Muscle layer of duodenum (tissue), 2 donors: ENCODE data around the gene ILKAP.

Source experiments
- H3K27ac ChIP-seq: one replicate; pipeline ENCODE4 v1.7.0; 2013; ENCODE audit warnings: mild to moderate bottlenecking, low read length
- H3K27me3 ChIP-seq: one replicate; pipeline ENCODE4 v1.7.0; 2013; ENCODE audit warnings: low read depth, mild to moderate bottlenecking, control low read depth, low read length
- H3K36me3 ChIP-seq, 2 donors: one replicate each; pipeline ENCODE4 v1.7.0; 2013; ENCODE audit warnings: low read length in 2 of 2, control low read depth in 1 of 2, mild to moderate bottlenecking in 1 of 2; ENCODE audit not compliant: insufficient read depth in 2 of 2, control insufficient read depth in 1 of 2
- H3K4me1 ChIP-seq, 2 donors: one replicate each; pipeline ENCODE4 v1.7.0; 2013; ENCODE audit warnings: low read length in 2 of 2, mild to moderate bottlenecking in 2 of 2, control low read depth in 1 of 2, moderate library complexity in 1 of 2; ENCODE audit not compliant: insufficient read depth in 2 of 2, control insufficient read depth in 1 of 2
- H3K4me3 ChIP-seq, 2 donors: one replicate each; pipeline ENCODE4 v1.7.0; 2013; ENCODE audit warnings: low read length in 2 of 2, low read depth in 1 of 2, mild to moderate bottlenecking in 1 of 2
- H3K9me3 ChIP-seq, 2 donors: one replicate each; pipeline ENCODE4 v1.7.0; 2013; ENCODE audit warnings: low read length in 2 of 2, control low read depth in 1 of 2, mild to moderate bottlenecking in 1 of 2; ENCODE audit not compliant: control insufficient read depth in 1 of 2
- donor health status: healthy.

Gene ILKAP

DNA sequence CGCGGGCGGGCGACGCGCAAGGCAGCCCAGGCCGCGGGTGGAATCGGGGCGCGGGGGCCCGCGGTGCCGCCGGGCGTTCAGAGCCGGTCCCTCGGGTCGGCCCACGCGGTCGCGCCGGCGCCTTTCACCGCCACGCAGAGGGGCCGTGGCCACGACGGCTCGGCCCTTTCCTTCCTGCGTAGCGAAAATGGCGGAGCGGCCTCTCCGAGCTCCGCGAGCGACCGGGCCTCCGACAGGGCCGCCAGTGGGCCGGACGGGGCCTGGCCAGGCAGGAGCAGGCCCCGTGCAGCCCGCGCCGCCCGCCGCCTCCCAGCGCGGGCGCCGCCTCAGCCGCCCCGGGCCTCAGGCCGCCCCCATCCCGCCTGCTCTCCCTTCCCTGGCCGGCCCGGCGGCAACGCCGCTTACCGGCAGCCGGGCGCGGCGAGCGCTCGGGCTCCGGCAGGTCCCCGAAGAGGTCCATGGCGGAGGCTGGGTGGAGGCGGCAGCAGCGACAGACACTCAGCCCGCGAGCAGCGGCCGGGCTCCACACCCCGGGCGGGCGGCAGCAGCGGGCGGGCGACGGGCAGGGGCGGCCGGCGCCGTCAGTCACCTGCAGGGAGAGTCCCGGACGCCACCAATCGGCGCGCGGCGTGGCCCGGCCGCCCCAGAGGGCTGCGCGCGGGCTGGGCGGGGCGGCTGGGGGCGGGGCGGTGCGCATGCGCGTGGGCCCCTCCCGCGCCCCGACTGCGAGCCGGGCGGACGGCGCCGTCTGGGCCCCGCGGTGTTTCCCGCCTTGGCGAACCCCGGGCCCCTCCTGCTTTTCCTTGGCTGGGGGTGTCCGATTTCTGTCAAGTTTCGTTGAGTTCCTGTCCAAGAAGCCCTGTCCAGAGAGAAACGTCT, at the start of gene ILKAP:
Gene ILKAP, minus strand, starts transcription at position 602 of the 879 bp plus-strand sequence. Its CDS starts 142 bp downstream, at position 460.
- no peaks in the 10 kb centered on the region for H3K36me3 ChIP-seq
- H3K4me3 ChIP-seq = peak within 1 kb of the TSS; percentile 77 to 90
- H3K27ac ChIP-seq = peak within 1 kb of the TSS; percentile 83
- H3K9me3 ChIP-seq = no peaks in the 10 kb centered on the region
- H3K4me1 ChIP-seq = peaks cover 8 to 16% of the 10 kb centered on the region in 2 donors
- H3K27me3 ChIP-seq = no peaks in the 10 kb centered on the region

DNA sequence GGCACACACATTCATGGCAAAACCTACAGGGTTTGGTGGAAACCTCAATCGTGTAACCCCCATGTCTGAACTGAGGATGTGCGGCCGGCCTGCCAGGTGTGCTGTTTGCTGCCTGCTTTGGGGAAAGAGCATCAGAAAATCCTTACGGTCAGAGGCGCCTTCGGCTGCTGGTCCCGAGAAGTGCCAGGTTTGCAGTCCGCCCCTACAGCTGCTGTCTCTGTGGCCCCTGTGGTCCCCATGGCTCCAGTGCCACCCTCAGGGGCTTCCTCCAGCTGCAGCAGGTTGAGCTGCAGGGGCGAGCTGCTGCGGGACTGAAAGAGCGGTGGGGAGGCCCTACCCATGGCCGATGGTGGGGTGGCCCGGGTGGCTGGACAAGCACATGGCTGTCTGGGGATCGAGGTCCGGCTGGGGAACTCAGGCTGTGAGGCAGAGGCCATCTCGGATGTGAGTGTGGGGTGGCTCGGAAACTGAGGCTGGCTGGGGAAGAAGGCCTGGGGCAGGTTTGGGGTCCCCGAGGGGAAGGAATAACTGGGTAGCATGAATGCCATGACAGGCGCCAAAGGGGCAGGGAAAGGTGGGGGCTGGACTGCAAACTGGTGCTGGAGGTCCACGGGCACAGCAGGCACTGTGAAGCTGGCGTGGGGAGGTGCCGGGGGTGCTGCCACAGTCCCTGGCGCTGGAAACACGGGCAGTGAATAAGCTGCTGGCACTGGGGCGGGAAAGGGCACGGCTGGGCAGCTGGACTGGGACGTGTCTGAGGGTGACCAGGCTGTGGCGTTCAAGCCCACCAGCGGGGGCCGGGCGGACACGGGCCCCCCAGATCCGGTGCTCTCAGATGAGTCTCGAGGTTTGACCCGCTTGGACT, 49.5 kb upstream of the ILKAP start:
- no peak overlapping the region for H3K4me3 ChIP-seq
- H3K36me3 ChIP-seq = peaks cover 69 to 88% of the 10 kb centered on the region in 2 donors
- H3K27ac ChIP-seq = no peak overlapping the region
- no peaks in the 10 kb centered on the region for H3K4me1 ChIP-seq
- H3K27me3 ChIP-seq = no peaks in the 10 kb centered on the region
- no peaks in the 10 kb centered on the region for H3K9me3 ChIP-seq

GRCh38 chr2:238251986-238252385, 48.5 kb upstream of the ILKAP start:
- H3K36me3 ChIP-seq = peaks cover 70 to 90% of the 10 kb centered on the region in 2 donors
- no peaks in the 10 kb centered on the region for H3K9me3 ChIP-seq
- H3K4me3 ChIP-seq = no peak overlapping the region
- H3K27me3 ChIP-seq = no peaks in the 10 kb centered on the region
- H3K4me1 ChIP-seq = no peaks in the 10 kb centered on the region
- no peak overlapping the region for H3K27ac ChIP-seq

DNA sequence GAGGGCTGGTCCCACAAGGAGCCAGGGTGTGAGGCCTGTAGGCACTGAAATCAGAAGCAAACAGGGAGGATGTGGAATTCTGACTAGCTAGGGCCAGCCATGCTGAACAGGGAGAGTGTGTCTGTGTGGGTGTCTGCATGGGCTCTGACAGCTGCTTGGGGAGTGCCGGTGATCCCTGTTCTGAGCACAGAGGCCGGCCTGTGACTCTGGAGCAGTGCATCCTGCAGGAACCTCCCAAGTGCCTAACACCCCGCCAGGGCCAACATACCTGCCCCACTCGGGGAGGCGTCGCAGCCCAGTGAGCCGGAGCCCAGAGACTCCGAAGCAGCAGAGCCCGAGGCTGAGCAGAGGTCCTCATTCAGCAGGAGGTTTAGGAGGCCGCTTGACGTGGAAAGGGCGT, 47.8 kb upstream of the ILKAP start:
- no peaks in the 10 kb centered on the region for H3K9me3 ChIP-seq

GRCh38 chr2:238250896-238251295, 47.4 kb upstream of the ILKAP start:
- Histone ChIP-seq H3K36me3 (peaks cover 69 to 84% of the 10 kb centered on the region in 2 donors), H3K27ac (no peak overlapping the region), H3K27me3 (no peaks in the 10 kb centered on the region), H3K4me1 (no peaks in the 10 kb centered on the region), H3K9me3 (no peaks in the 10 kb centered on the region), H3K4me3 (no peak overlapping the region)

More for the DNA sequence above, 47.8 kb upstream of the ILKAP start:
- Histone ChIP-seq H3K27me3 (no peaks in the 10 kb centered on the region), H3K36me3 (peaks cover 70 to 89% of the 10 kb centered on the region in 2 donors), H3K4me1 (no peaks in the 10 kb centered on the region), H3K4me3 (no peak overlapping the region), H3K27ac (no peak overlapping the region)

GRCh38 chr2:238247841-238248453, 44.5 kb upstream of the ILKAP start:
- Histone ChIP-seq H3K4me3 (no peak overlapping the region), H3K9me3 (no peaks in the 10 kb centered on the region), H3K27me3 (no peaks in the 10 kb centered on the region), H3K36me3 (peaks cover 55 to 62% of the 10 kb centered on the region in 2 donors), H3K27ac (no peak overlapping the region), H3K4me1 (peaks cover 4 to 5% of the 10 kb centered on the region in 2 donors)

GRCh38 chr2:238247002-238247822, 43.7 kb upstream of the ILKAP start:
- Histone ChIP-seq H3K9me3 (no peaks in the 10 kb centered on the region), H3K4me1 (peaks cover 12% of the 10 kb centered on the region in 2 donors), H3K4me3 (no peak overlapping the region), H3K27ac (no peak overlapping the region), H3K36me3 (peaks cover 50 to 55% of the 10 kb centered on the region in 2 donors), H3K27me3 (no peaks in the 10 kb centered on the region)

DNA sequence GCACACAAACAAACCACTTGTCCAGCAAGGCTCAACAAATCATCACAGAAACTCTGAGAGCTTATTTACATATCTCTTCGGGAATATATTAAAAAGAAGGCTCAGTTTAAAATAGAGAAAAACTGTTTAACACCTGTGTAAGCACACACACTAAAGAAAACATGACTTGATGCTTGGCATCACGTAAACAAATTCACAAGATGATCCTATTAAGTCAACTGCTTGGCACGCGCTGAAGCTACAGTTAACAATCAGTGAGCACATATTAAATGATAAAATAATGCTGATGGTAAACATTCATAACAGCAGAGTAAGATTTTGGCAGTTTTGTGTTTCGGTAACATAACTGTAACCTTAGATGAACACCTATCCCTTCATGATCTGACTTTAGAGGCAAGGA, 40.7 kb upstream of the ILKAP start:
- Histone ChIP-seq H3K9me3 (no peaks in the 10 kb centered on the region), H3K36me3 (peaks cover 25 to 26% of the 10 kb centered on the region in 2 donors), H3K4me3 (no peak overlapping the region), H3K4me1 (peaks cover 12 to 25% of the 10 kb centered on the region in 2 donors), H3K27me3 (no peaks in the 10 kb centered on the region), H3K27ac (no peak overlapping the region)

DNA sequence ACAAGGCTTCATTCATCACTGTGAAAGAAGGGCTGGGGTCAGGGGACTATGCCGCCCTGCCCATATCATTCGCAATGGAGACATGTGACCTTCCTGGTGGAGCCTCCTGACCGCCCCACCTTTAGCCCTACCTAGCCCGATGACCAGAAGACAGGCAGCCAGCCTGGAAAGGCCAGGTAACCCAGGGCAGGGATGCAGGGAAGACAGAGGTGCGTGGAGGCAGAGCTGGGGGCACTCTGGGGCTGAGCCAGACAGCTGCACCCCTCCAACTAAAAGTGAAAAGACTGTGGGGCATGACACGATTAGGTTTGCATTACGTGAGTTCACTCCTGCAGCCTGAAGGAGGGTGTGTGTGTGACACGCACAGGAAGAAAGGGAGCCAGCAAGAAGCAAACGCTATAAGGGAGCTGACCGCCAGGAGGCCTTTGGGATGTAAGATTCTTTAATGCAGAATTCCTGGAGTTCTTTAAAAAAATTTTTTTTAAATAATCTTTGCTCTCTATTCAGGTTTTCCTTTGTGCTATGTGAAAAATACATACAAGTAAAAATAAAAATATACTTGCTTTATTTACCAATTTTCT, 40.1 kb upstream of the ILKAP start:
- Histone ChIP-seq H3K36me3 (peaks cover 25 to 26% of the 10 kb centered on the region in 2 donors), H3K4me3 (no peak overlapping the region), H3K4me1 (peaks cover 12 to 31% of the 10 kb centered on the region in 2 donors), H3K9me3 (no peaks in the 10 kb centered on the region), H3K27ac (no peak overlapping the region), H3K27me3 (no peaks in the 10 kb centered on the region)

GRCh38 chr2:238242731-238243495, 39.4 kb upstream of the ILKAP start:
- peaks cover 12 to 34% of the 10 kb centered on the region in 2 donors for H3K4me1 ChIP-seq
- no peak overlapping the region for H3K4me3 ChIP-seq
- H3K27ac ChIP-seq = no peak overlapping the region
- H3K27me3 ChIP-seq = no peaks in the 10 kb centered on the region
- peaks cover 21 to 26% of the 10 kb centered on the region in 2 donors for H3K36me3 ChIP-seq
- H3K9me3 ChIP-seq = no peaks in the 10 kb centered on the region
